Naive thymus-derived CD4-positive, alpha-beta T cell (primary cell): ENCODE measurements around the gene VGF. TPM values are rescaled to one million over a fixed set of nuclear protein-coding genes. Genes with fewer than 3 reads are reported as not detected.

ENCODE experiments used
- ATAC-seq: fragments of 150-1000 bp; cut with Tn5 transposase; 2 replicates; pipeline ENCODE4 v1.10.0; 2021; ENCODE audit warnings: mild to moderate bottlenecking, moderate library complexity
- CTCF ChIA-PET: fragments of 350-600 bp; sonication (Branson Sonifier 250); formaldehyde crosslinking; loops from one replicate; lab custom pipeline; 2021; ENCODE audit warnings: antibody characterized with exemption; lab: Charles Lee
- POLR2A ChIA-PET: fragments of 350-600 bp; sonication (Branson Sonifier 250); formaldehyde crosslinking; loops from one replicate; lab custom pipeline; 2021; ENCODE audit warnings: antibody characterized with exemption, inconsistent platforms; lab: Charles Lee
- DNase-seq, 9 donors: peaks; one replicate each; pipeline versions ENCODE4 v3.0.0 to v3.0.0-alpha.2; 2020 to 2022; ENCODE audit warnings: mixed read lengths in 1 of 9
- H3K27ac ChIP-seq: one replicate; pipeline ENCODE4 v1.7.0; 2013; ENCODE audit warnings: mild to moderate bottlenecking, low read depth, low read length, moderate library complexity
- H3K27me3 ChIP-seq, 2 donors: one replicate each; pipeline ENCODE4 v1.7.0; 2013; ENCODE audit warnings: low read length in 2 of 2, mild to moderate bottlenecking in 2 of 2, moderate library complexity in 2 of 2; ENCODE audit not compliant: control insufficient read depth in 2 of 2, insufficient read depth in 2 of 2
- H3K36me3 ChIP-seq, 3 experiments: 1 replicate in 2 of 3; 2 replicates in 1 of 3; pipeline ENCODE4 v1.7.0; 2013; ENCODE audit warnings: low read length in 3 of 3, mild to moderate bottlenecking in 3 of 3, moderate library complexity in 1 of 3; ENCODE audit not compliant: insufficient read depth in 3 of 3, control insufficient read depth in 2 of 3
- H3K4me1 ChIP-seq, 2 donors: one replicate each; pipeline ENCODE4 v1.7.0; 2013; ENCODE audit warnings: low read length in 2 of 2, mild to moderate bottlenecking in 2 of 2, moderate library complexity in 1 of 2; ENCODE audit not compliant: control insufficient read depth in 2 of 2, insufficient read depth in 2 of 2
- H3K4me3 ChIP-seq: 2 replicates; pipeline ENCODE4 v1.7.0; 2013; ENCODE audit warnings: mild to moderate bottlenecking, low read length
- H3K9me3 ChIP-seq, 3 experiments: 1 replicate in 2 of 3; 2 replicates in 1 of 3; pipeline ENCODE4 v1.7.0; 2013; ENCODE audit warnings: low read length in 3 of 3; ENCODE audit not compliant: control insufficient read depth in 2 of 3
- H3K27ac Mint-ChIP-seq, 9 donors: one replicate each; pipeline ENCODE4 v1.8.0; 2020 to 2022; ENCODE audit warnings: mixed read lengths in 9 of 9, mild to moderate bottlenecking in 8 of 9, moderate library complexity in 5 of 9, inconsistent platforms in 2 of 9
- H3K27me3 Mint-ChIP-seq, 5 donors: one replicate each; pipeline ENCODE4 v1.8.0; 2021 to 2022; ENCODE audit warnings: mixed read lengths in 5 of 5, mild to moderate bottlenecking in 1 of 5
- H3K36me3 Mint-ChIP-seq, 5 donors: one replicate each; pipeline ENCODE4 v1.8.0; 2020 to 2022; ENCODE audit warnings: mixed read lengths in 5 of 5, mild to moderate bottlenecking in 3 of 5, inconsistent platforms in 1 of 5
- H3K4me1 Mint-ChIP-seq, 7 donors: one replicate each; pipeline ENCODE4 v1.8.0; 2020 to 2022; ENCODE audit warnings: mixed read lengths in 7 of 7, mild to moderate bottlenecking in 3 of 7, inconsistent platforms in 1 of 7
- H3K4me3 Mint-ChIP-seq, 10 donors: one replicate each; pipeline ENCODE4 v1.8.0; 2020 to 2022; ENCODE audit warnings: mild to moderate bottlenecking in 10 of 10, mixed read lengths in 10 of 10, moderate library complexity in 6 of 10, inconsistent platforms in 2 of 10
- H3K9me3 Mint-ChIP-seq, 11 donors: one replicate each; pipeline ENCODE4 v1.8.0; 2020 to 2022; ENCODE audit warnings: mixed read lengths in 11 of 11, mild to moderate bottlenecking in 4 of 11, inconsistent platforms in 1 of 11, moderate library complexity in 1 of 11
- intact Hi-C, 2 donors: fragments of 100-400 bp; cut with micrococcal nuclease; formaldehyde crosslinking; loops; one replicate each; pipeline ENCODE4 v1.15.1; 2023
- polyA plus RNA-seq, 2 donors: library from polyadenylated mRNA; unstranded; fragments of 300-500 nt; fragmentation: Illumina TruSeq; gene quantifications; one replicate each; pipeline ENCODE4 v1.2.3, GENCODE V29; 2021
- total RNA-seq, 6 experiments: library from RNA in 5 of 6; stranded (reverse) in 5 of 6; gene quantifications; 1 replicate in 5 of 6; 2 replicates in 1 of 6; pipeline ENCODE4 v1.2.3 and lab custom pipeline; 2021 to 2026

VGF gene
- total and polyA plus RNA-seq, 7 experiments from 2014 or later: 0.19 TPM; not detected in 6

- H3K27me3 Mint-ChIP-seq: peaks cover 19 to 30% (median 24%) of the 10 kb centered on the region in 5 donors
- peaks cover 0 to 43% (median 15%) of the 10 kb centered on the region in 5 donors for H3K36me3 Mint-ChIP-seq
- Histone ChIP-seq H3K9me3 (no peaks in the 10 kb centered on the region), H3K4me3 (no peak overlapping the region), H3K4me1 (peaks cover 16 to 18% of the 10 kb centered on the region in 2 donors), H3K27ac (no peak overlapping the region), H3K27me3 (peaks cover 8 to 20% of the 10 kb centered on the region in 2 donors), H3K36me3 (peaks cover 0 to 24% (median 0%) of the 10 kb centered on the region in 3 experiments)
- no peak for ATAC-seq
- H3K4me3 Mint-ChIP-seq: peak overlapping the region in 3 of 10 donors; percentile 14 to 77 (median 51)
- DNase-seq: no peak
- POLR2A ChIA-PET: no interaction called here
- peaks cover 12 to 19% (median 16%) of the 10 kb centered on the region in 7 donors for H3K4me1 Mint-ChIP-seq
- CTCF ChIA-PET: interaction anchor here (1.9 kb wide), 1 partner anchor 17 kb away, joined by 6 read pairs; no protein-coding TSS in a partner anchor
- H3K27ac Mint-ChIP-seq: no peak overlapping the region
- peaks cover 0 to 8% (median 0%) of the 10 kb centered on the region in 11 donors for H3K9me3 Mint-ChIP-seq
- intact Hi-C loops: no loop called here
Observed at GRCh38 chr7:101160910-101161309, 4.5 kb downstream of the VGF start.

- ChIA-PET CTCF (interaction anchor here (1.9 kb wide), 1 partner anchor 16 kb away, joined by 6 read pairs; no protein-coding TSS in a partner anchor), POLR2A (no interaction called here)
- ATAC-seq (no peak), DNase-seq (no peak)
- Histone ChIP-seq H3K4me1 (peaks cover 13 to 16% of the 10 kb centered on the region in 2 donors), H3K27ac (no peak overlapping the region), H3K4me3 (no peak overlapping the region), H3K9me3 (no peaks in the 10 kb centered on the region), H3K27me3 (peaks cover 5 to 15% of the 10 kb centered on the region in 2 donors), H3K36me3 (peaks cover 0 to 24% (median 0%) of the 10 kb centered on the region in 3 experiments)
- Mint-ChIP-seq H3K4me3 (no peak overlapping the region), H3K9me3 (peaks cover 0 to under 1% (median 0%) of the 10 kb centered on the region in 11 donors), H3K4me1 (peaks cover 11 to 18% (median 16%) of the 10 kb centered on the region in 7 donors), H3K36me3 (peaks cover 0 to 43% (median 14%) of the 10 kb centered on the region in 5 donors), H3K27ac (no peak overlapping the region), H3K27me3 (peaks cover 12 to 21% (median 15%) of the 10 kb centered on the region in 5 donors)
- intact Hi-C loops: no loop called here
Observed at GRCh38 chr7:101159696-101160674, 5.4 kb downstream of the VGF start.

GRCh38 chr7:101156866-101157589 lies 8.3 kb downstream of the VGF start:
- H3K36me3 ChIP-seq: peaks cover 0 to 24% (median 0%) of the 10 kb centered on the region in 3 experiments
- peaks cover 1 to 5% of the 10 kb centered on the region in 2 donors for H3K27me3 ChIP-seq
- intact Hi-C loops: no loop called here
- Mint-ChIP-seq H3K27me3 (peaks cover 6 to 19% (median 7%) of the 10 kb centered on the region in 5 donors), H3K4me1 (peaks cover 10 to 21% (median 13%) of the 10 kb centered on the region in 7 donors), H3K27ac (peak overlapping the region in 1 of 9 donors; percentile 17), H3K4me3 (peak overlapping the region in 2 of 10 donors; percentile 35 to 44), H3K36me3 (peaks cover 0 to 43% (median 14%) of the 10 kb centered on the region in 5 donors), H3K9me3 (no peaks in the 10 kb centered on the region)
- H3K27ac ChIP-seq: no peak overlapping the region
- ATAC-seq: no peak
- no peak for DNase-seq
- H3K9me3 ChIP-seq: no peaks in the 10 kb centered on the region
- CTCF ChIA-PET: interaction anchor here (0.6 to 1.6 kb wide), 4 partner anchors 14 to 1832 kb away, joined by 3 to 4 read pairs (median 4); partner anchors contain the start of gene ARPC1A
- no peak overlapping the region for H3K4me3 ChIP-seq
- H3K4me1 ChIP-seq: peaks cover 10% of the 10 kb centered on the region in 2 donors
- POLR2A ChIA-PET: interaction anchor here (0.5 to 1.4 kb wide), 2 partner anchors 10 to 61 kb away, joined by 3 to 7 read pairs; partner anchors contain the start of genes PLOD3 and ZNHIT1

GRCh38 chr7:101156277-101156676 lies 9.1 kb downstream of the VGF start:
- Mint-ChIP-seq H3K4me1 (peaks cover 10 to 21% (median 13%) of the 10 kb centered on the region in 7 donors), H3K4me3 (peak overlapping the region in 4 of 10 donors; percentile 1 to 44 (median 26)), H3K9me3 (no peaks in the 10 kb centered on the region), H3K27ac (no peak overlapping the region), H3K27me3 (peaks cover 2 to 17% (median 3%) of the 10 kb centered on the region in 5 donors), H3K36me3 (peaks cover 0 to 39% (median 11%) of the 10 kb centered on the region in 5 donors)
- no peak for DNase-seq
- ChIA-PET CTCF (interaction anchor here (0.6 to 1.4 kb wide), 3 partner anchors 12 to 49 kb away, joined by 3 read pairs; no protein-coding TSS in a partner anchor), POLR2A (interaction anchor here (1.4 kb wide), 1 partner anchor 62 kb away, joined by 7 read pairs; the partner anchor contains the start of genes PLOD3 and ZNHIT1)
- ATAC-seq: no peak
- Histone ChIP-seq H3K27me3 (peaks cover 0 to under 1% of the 10 kb centered on the region in 2 donors), H3K36me3 (peaks cover 0 to 24% (median 0%) of the 10 kb centered on the region in 3 experiments), H3K9me3 (no peaks in the 10 kb centered on the region), H3K4me1 (peaks cover 10% of the 10 kb centered on the region in 2 donors), H3K4me3 (no peak overlapping the region), H3K27ac (no peak overlapping the region)
- intact Hi-C loops: no loop called here

- H3K27ac Mint-ChIP-seq: peak overlapping the region in 1 of 9 donors; percentile 72
- intact Hi-C loops: loop anchor here in 1 of 2 donors (2.0 kb wide), 1 partner anchor 727 kb away; the partner anchor contains the start of genes MEPCE and ZCWPW1
- CTCF ChIA-PET: interaction anchor here (1.1 kb wide), 1 partner anchor 11 kb away, joined by 6 read pairs; no protein-coding TSS in a partner anchor
Observed at GRCh38 chr7:101155303-101155702, 10.1 kb downstream of the VGF start.

More at GRCh38 chr7:101155303-101155702, 10.1 kb downstream of the VGF start:
- Histone ChIP-seq H3K4me1 (peaks cover 10% of the 10 kb centered on the region in 2 donors), H3K9me3 (no peaks in the 10 kb centered on the region), H3K27me3 (no peaks in the 10 kb centered on the region), H3K27ac (no peak overlapping the region), H3K36me3 (peaks cover 0 to 24% (median 0%) of the 10 kb centered on the region in 3 experiments), H3K4me3 (no peak overlapping the region)
- Mint-ChIP-seq H3K9me3 (no peaks in the 10 kb centered on the region), H3K4me3 (peak overlapping the region; percentile 27 to 91 (median 80)), H3K27me3 (peaks cover 0 to 18% (median 0%) of the 10 kb centered on the region in 5 donors), H3K36me3 (peaks cover 0 to 32% (median 10%) of the 10 kb centered on the region in 5 donors), H3K4me1 (peaks cover 10 to 21% (median 13%) of the 10 kb centered on the region in 7 donors)
- POLR2A ChIA-PET: interaction anchor here (0.9 kb wide), 1 partner anchor 10 kb away, joined by 4 read pairs; the partner anchor contains the start of gene VGF
- no peak for ATAC-seq
- DNase-seq: no peak
